K562 (cell line): ENCODE data around the gene SLC16A10.

ENCODE experiments used
- CBX2 ChIP-seq: fragments of 200-600 bp; sonication (generic); IDR thresholded peaks from one replicate; pipeline ENCODE4 v1.6.1; 2012; ENCODE audit warnings: mild to moderate bottlenecking, low read length, inconsistent platforms; ENCODE audit not compliant: insufficient read depth, poor library complexity, severe bottlenecking
- CHD1 ChIP-seq: fragments of 200-600 bp; sonication (generic); IDR thresholded peaks from one replicate; pipeline ENCODE4 v1.6.1; 2012; ENCODE audit warnings: mild to moderate bottlenecking, moderate library complexity, low read length, inconsistent platforms
- LARP7 ChIP-seq: fragments of 450-650 bp; IDR thresholded peaks from 2 replicates; pipeline ENCODE4 v1.6.1; 2016
- MXI1 ChIP-seq: IDR thresholded peaks from 2 replicates; pipeline ENCODE4 v1.6.1; 2011; ENCODE audit warnings: low read depth, mild to moderate bottlenecking, improper control_type of control experiment, low read length
- MYBL2 ChIP-seq, 2 experiments: fragments of 450-650 bp in 1 of 2; sonication (generic) in 1 of 2; formaldehyde crosslinking in 1 of 2; IDR thresholded peaks; 2 replicates each; pipeline versions ENCODE4 v1.6.1 to v1.8.1; 2017 to 2022; ENCODE audit warnings: borderline replicate concordance in 1 of 2, inconsistent platforms in 1 of 2, low read depth in 1 of 2, mild to moderate bottlenecking in 1 of 2, missing genetic modification reagents in 1 of 2, moderate library complexity in 1 of 2
- NFE2 ChIP-seq: IDR thresholded peaks from 2 replicates; pipeline ENCODE4 v1.6.1; 2014; ENCODE audit warnings: antibody characterized with exemption, low read depth
- SIX5 ChIP-seq, 2 experiments: IDR thresholded peaks; 2 replicates each; pipeline ENCODE4 v1.6.1; 2011; ENCODE audit warnings: low read length in 2 of 2, borderline replicate concordance in 1 of 2, low read depth in 1 of 2, mild to moderate bottlenecking in 1 of 2, moderate library complexity in 1 of 2; ENCODE audit not compliant: insufficient read depth in 1 of 2
- ZNF124 ChIP-seq: sonication (generic); formaldehyde crosslinking; IDR thresholded peaks from 2 replicates; pipeline ENCODE4 v1.8.1; 2022; ENCODE audit warnings: missing genetic modification reagents
- ZNF282 ChIP-seq: sonication (generic); formaldehyde crosslinking; IDR thresholded peaks from 2 replicates; pipeline ENCODE4 v1.8.1; 2023; ENCODE audit warnings: missing genetic modification reagents
- TF ChIP-seq, protein P1 (sequence below): fragments of 250-450 bp; sonication (Bioruptor Pico); IDR thresholded peaks from 2 replicates; pipeline ENCODE4 v1.5.0; 2020; ENCODE audit warnings: mild to moderate bottlenecking, borderline replicate concordance
- TF ChIP-seq, protein P2 (sequence below): IDR thresholded peaks from 2 replicates; pipeline ENCODE4 v1.6.1; 2016; ENCODE audit warnings: missing genetic modification characterization, missing compliant biosample characterization
- TF ChIP-seq, protein P3 (sequence below), 3 experiments: IDR thresholded peaks in 2 of 3; conservative IDR thresholded peaks in 1 of 3; 2 replicates each; pipeline ENCODE4 v1.5.1; 2011 to 2012; ENCODE audit warnings: low read length in 3 of 3, mild to moderate bottlenecking in 3 of 3, control low read depth in 2 of 3, improper control_type of control experiment in 1 of 3, inconsistent platforms in 1 of 3, low read depth in 1 of 3, mixed read lengths in 1 of 3, moderate library complexity in 1 of 3; ENCODE audit not compliant: insufficient read depth in 2 of 3

DNA sequence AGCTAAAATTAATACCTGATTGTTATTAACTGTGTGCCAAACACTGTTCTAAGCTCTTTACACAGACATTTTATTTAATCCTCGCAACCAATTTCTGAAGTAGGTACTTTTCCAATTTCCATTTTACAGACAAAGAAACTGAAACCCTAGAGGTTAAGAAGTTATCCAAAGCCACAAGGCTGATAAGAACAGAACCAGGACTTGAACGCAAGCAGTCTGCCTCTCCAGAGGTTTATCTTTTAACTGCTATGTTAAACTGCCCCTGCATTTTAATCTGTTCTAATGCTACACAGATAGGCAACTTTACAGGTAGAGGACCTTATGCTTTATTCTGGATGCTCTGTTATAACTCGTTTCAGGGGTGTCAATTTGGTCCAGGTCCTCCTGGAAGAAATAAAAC lies 118.2 kb downstream of the SLC16A10 start:
- no peak for TF ChIP-seq MXI1
- TF ChIP-seq, protein P1, sequence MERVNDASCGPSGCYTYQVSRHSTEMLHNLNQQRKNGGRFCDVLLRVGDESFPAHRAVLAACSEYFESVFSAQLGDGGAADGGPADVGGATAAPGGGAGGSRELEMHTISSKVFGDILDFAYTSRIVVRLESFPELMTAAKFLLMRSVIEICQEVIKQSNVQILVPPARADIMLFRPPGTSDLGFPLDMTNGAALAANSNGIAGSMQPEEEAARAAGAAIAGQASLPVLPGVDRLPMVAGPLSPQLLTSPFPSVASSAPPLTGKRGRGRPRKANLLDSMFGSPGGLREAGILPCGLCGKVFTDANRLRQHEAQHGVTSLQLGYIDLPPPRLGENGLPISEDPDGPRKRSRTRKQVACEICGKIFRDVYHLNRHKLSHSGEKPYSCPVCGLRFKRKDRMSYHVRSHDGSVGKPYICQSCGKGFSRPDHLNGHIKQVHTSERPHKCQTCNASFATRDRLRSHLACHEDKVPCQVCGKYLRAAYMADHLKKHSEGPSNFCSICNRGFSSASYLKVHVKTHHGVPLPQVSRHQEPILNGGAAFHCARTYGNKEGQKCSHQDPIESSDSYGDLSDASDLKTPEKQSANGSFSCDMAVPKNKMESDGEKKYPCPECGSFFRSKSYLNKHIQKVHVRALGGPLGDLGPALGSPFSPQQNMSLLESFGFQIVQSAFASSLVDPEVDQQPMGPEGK (CRISPR knock-in tag), result no peak
- no peak for TF ChIP-seq MYBL2 (IDR thresholded peaks at IDR 0.05; ENCODE audit: low read depth)
- TF ChIP-seq MYBL2 (CRISPR knock-in tag; IDR thresholded peaks at IDR 0.05; ENCODE audit: borderline replicate concordance), result no peak
- no peak for TF ChIP-seq CHD1
- no peak for TF ChIP-seq ZNF124
- TF ChIP-seq SIX5 (IDR thresholded peaks at IDR 0.05; ENCODE audit: borderline replicate concordance in 1 of 2, insufficient read depth in 1 of 2, low read depth in 1 of 2, low read length in 2 of 2), result no peak
- no peak for TF ChIP-seq ZNF282 (CRISPR knock-in tag)
- no peak for TF ChIP-seq NFE2
- TF ChIP-seq, protein P2, sequence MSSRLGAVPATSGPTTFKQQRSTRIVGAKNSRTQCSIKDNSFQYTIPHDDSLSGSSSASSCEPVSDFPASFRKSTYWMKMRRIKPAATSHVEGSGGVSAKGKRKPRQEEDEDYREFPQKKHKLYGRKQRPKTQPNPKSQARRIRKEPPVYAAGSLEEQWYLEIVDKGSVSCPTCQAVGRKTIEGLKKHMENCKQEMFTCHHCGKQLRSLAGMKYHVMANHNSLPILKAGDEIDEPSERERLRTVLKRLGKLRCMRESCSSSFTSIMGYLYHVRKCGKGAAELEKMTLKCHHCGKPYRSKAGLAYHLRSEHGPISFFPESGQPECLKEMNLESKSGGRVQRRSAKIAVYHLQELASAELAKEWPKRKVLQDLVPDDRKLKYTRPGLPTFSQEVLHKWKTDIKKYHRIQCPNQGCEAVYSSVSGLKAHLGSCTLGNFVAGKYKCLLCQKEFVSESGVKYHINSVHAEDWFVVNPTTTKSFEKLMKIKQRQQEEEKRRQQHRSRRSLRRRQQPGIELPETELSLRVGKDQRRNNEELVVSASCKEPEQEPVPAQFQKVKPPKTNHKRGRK (tag), result no peak
- no peak for TF ChIP-seq CBX2
- TF ChIP-seq, protein P3, sequence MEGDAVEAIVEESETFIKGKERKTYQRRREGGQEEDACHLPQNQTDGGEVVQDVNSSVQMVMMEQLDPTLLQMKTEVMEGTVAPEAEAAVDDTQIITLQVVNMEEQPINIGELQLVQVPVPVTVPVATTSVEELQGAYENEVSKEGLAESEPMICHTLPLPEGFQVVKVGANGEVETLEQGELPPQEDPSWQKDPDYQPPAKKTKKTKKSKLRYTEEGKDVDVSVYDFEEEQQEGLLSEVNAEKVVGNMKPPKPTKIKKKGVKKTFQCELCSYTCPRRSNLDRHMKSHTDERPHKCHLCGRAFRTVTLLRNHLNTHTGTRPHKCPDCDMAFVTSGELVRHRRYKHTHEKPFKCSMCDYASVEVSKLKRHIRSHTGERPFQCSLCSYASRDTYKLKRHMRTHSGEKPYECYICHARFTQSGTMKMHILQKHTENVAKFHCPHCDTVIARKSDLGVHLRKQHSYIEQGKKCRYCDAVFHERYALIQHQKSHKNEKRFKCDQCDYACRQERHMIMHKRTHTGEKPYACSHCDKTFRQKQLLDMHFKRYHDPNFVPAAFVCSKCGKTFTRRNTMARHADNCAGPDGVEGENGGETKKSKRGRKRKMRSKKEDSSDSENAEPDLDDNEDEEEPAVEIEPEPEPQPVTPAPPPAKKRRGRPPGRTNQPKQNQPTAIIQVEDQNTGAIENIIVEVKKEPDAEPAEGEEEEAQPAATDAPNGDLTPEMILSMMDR (IDR thresholded peaks at IDR 0.05 in 2 of 3, conservative IDR thresholded peaks at IDR 0.05 in 1 of 3; ENCODE audit: insufficient read depth in 2 of 3, low read depth in 1 of 3, low read length in 3 of 3), result no peak
- TF ChIP-seq LARP7, result no peak
